DND-41 (cell line): ENCODE measurements around the gene RYR2.

Experiments
- ATAC-seq: fragments of 200-7000 bp; cut with Tn5 transposase; 3 replicates; pipeline ENCODE4 v1.9.1; 2021; ENCODE audit warnings: low read depth; ENCODE audit not compliant: insufficient read depth
- DNase-seq: peaks from one replicate; pipeline ENCODE4 v3.0.0-alpha.2; 2020
- H2AFZ ChIP-seq: 2 replicates; pipeline ENCODE4 v1.6.0; 2012; ENCODE audit warnings: low read depth, low read length
- H3K27ac ChIP-seq: 2 replicates; pipeline ENCODE4 v1.5.1; 2012; ENCODE audit warnings: low read length, inconsistent platforms
- H3K27me3 ChIP-seq: fragments of 200-600 bp; sonication (generic); 2 replicates; pipeline ENCODE4 v1.6.0; 2012; ENCODE audit warnings: low read length, mild to moderate bottlenecking, inconsistent platforms; ENCODE audit not compliant: insufficient read depth, poor library complexity
- H3K36me3 ChIP-seq: 2 replicates; pipeline ENCODE4 v1.5.1; 2012; ENCODE audit warnings: low read length, inconsistent platforms; ENCODE audit not compliant: insufficient read depth
- H3K4me1 ChIP-seq: 2 replicates; pipeline ENCODE4 v1.5.1; 2012; ENCODE audit warnings: mild to moderate bottlenecking, low read length; ENCODE audit not compliant: insufficient read depth
- H3K4me2 ChIP-seq: 2 replicates; pipeline ENCODE4 v1.6.0; 2012; ENCODE audit warnings: mild to moderate bottlenecking, moderate library complexity, low read length, inconsistent platforms; ENCODE audit not compliant: insufficient read depth
- H3K4me3 ChIP-seq, 2 experiments: fragments of 200-600 bp in 1 of 2; shearing (Covaris generic) in 1 of 2; 2 replicates each; pipeline ENCODE4 v1.5.1; 2012 to 2016; ENCODE audit warnings: inconsistent platforms in 2 of 2, low read length in 2 of 2, mild to moderate bottlenecking in 2 of 2, low read depth in 1 of 2, moderate library complexity in 1 of 2
- H3K79me2 ChIP-seq: 2 replicates; pipeline ENCODE4 v1.6.0; 2012; ENCODE audit warnings: low read length, inconsistent platforms; ENCODE audit not compliant: insufficient read depth
- H3K9ac ChIP-seq: 2 replicates; pipeline ENCODE4 v1.6.0; 2012; ENCODE audit warnings: low read depth, mild to moderate bottlenecking, inconsistent platforms, low read length, moderate library complexity
- H3K9me3 ChIP-seq: 2 replicates; pipeline ENCODE4 v1.5.1; 2012; ENCODE audit warnings: low read length, moderate library complexity, mild to moderate bottlenecking, inconsistent platforms; ENCODE audit not compliant: insufficient read depth, severe bottlenecking
- H4K20me1 ChIP-seq: 2 replicates; pipeline ENCODE4 v1.6.0; 2012; ENCODE audit warnings: low read length; ENCODE audit not compliant: insufficient read depth
- EZH2 ChIP-seq: IDR thresholded peaks from 3 replicates; pipeline ENCODE4 v1.6.1; 2012; ENCODE audit warnings: borderline replicate concordance, low read depth, mild to moderate bottlenecking, moderate library complexity, low read length, inconsistent platforms; ENCODE audit not compliant: severe bottlenecking
- TF ChIP-seq, protein P1 (sequence below): IDR thresholded peaks from 2 replicates; pipeline ENCODE4 v1.5.1; 2012; ENCODE audit warnings: borderline replicate concordance, low read length, moderate library complexity, mild to moderate bottlenecking; ENCODE audit not compliant: poor library complexity, severe bottlenecking; ENCODE audit errors: extremely low read depth

RYR2 gene

DNA sequence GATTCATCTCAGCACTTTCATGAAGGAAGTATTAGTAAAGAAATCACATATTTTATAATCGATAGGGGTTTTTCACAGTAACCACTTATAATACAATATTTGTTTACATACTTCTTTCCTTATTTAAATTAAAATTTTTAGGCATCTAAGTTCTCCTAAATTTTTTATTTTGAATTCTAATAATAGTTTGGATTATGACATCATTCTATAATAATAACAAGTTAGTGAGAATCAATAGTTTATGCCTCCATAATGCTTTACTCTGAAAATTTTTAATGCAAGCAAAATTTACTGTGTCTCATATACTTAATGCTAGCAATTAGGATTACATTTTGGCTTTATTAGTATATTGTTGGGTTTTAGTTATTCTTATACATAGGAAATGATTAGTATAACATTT, 596.6 kb downstream of the RYR2 start:
- Histone ChIP-seq H3K9me3 (no peaks in the 10 kb centered on the region), H3K4me2 (no peak overlapping the region), H3K4me1 (no peaks in the 10 kb centered on the region), H3K27ac (no peak overlapping the region), H3K36me3 (no peaks in the 10 kb centered on the region), H3K79me2 (no peaks in the 10 kb centered on the region), H4K20me1 (no peaks in the 10 kb centered on the region), H3K27me3 (no peaks in the 10 kb centered on the region), H2AFZ (no peak overlapping the region), H3K9ac (no peak overlapping the region), H3K4me3 (no peak overlapping the region)
- ATAC-seq (no peak), DNase-seq (no peak)
- TF ChIP-seq EZH2 = no peak
- TF ChIP-seq, protein P1, sequence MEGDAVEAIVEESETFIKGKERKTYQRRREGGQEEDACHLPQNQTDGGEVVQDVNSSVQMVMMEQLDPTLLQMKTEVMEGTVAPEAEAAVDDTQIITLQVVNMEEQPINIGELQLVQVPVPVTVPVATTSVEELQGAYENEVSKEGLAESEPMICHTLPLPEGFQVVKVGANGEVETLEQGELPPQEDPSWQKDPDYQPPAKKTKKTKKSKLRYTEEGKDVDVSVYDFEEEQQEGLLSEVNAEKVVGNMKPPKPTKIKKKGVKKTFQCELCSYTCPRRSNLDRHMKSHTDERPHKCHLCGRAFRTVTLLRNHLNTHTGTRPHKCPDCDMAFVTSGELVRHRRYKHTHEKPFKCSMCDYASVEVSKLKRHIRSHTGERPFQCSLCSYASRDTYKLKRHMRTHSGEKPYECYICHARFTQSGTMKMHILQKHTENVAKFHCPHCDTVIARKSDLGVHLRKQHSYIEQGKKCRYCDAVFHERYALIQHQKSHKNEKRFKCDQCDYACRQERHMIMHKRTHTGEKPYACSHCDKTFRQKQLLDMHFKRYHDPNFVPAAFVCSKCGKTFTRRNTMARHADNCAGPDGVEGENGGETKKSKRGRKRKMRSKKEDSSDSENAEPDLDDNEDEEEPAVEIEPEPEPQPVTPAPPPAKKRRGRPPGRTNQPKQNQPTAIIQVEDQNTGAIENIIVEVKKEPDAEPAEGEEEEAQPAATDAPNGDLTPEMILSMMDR = no peak

DNA sequence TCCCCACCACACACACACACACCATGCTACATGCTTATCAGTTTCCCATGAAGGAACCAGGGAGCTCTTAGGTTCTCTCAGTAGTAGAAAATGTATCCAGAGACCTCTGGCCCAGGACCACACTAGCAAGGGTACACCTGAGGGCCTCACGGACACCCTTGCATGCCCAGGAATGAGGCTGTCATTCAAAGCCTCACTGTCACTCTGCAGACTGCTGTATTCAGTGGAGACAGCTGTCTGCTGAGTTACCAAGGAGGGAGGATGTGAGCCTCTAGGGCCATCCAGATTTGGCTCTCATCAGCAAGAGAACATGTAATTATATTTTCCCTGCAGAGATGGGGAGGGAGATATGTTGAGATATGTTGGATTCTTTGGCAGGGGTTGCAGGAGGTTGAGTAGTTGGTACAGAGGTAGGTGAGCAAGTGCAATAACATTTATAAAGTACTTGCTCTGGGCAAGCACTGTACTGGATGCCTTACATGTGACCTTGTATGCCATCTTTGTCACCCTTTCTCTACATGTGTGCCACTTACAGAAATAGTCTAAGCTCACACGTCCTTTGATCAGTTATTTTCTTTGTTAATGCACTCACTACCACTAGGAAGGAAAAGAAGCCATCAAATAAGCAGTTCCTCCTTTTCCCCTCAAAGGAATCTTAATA, 598.2 kb downstream of the RYR2 start:
- no peaks in the 10 kb centered on the region for H3K9me3 ChIP-seq
- no peak overlapping the region for H3K9ac ChIP-seq
- H3K79me2 ChIP-seq = no peaks in the 10 kb centered on the region
- H2AFZ ChIP-seq = no peak overlapping the region
- no peaks in the 10 kb centered on the region for H4K20me1 ChIP-seq
- no peak overlapping the region for H3K4me3 ChIP-seq
- H3K4me1 ChIP-seq = no peaks in the 10 kb centered on the region
- no peaks in the 10 kb centered on the region for H3K27me3 ChIP-seq
- TF ChIP-seq EZH2 = no peak
- TF ChIP-seq, protein P1 = no peak
- no peak overlapping the region for H3K27ac ChIP-seq
- no peaks in the 10 kb centered on the region for H3K36me3 ChIP-seq
- DNase-seq (no peak), ATAC-seq (no peak)
- no peak overlapping the region for H3K4me2 ChIP-seq

DNA sequence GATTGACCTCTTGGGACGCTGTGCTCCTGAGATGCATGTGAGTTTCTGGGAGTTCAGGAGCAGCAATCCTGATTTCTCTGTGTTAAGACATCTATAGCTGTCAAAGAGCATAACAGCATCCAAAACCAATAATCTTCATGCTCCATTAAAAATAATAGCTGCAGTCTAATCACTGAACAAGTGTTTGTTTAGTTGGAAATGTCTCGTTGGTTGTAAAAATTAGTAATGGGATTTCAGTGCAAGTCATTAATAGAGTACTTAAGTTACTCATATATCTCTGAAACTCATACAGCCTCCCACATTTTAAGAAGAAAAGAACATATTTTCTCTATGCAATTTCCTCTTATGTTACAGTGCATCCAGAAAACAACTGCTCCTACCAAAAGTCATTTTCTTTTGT, 599.0 kb downstream of the RYR2 start:
- no peak overlapping the region for H3K27ac ChIP-seq
- TF ChIP-seq, protein P1 = no peak
- TF ChIP-seq EZH2 = no peak
- no peaks in the 10 kb centered on the region for H4K20me1 ChIP-seq
- no peaks in the 10 kb centered on the region for H3K36me3 ChIP-seq
- H3K79me2 ChIP-seq = no peaks in the 10 kb centered on the region
- no peak for DNase-seq
- H3K4me1 ChIP-seq = no peaks in the 10 kb centered on the region
- H3K9ac ChIP-seq = no peak overlapping the region
- no peaks in the 10 kb centered on the region for H3K27me3 ChIP-seq
- no peaks in the 10 kb centered on the region for H3K9me3 ChIP-seq
- no peak for ATAC-seq
- no peak overlapping the region for H2AFZ ChIP-seq
- H3K4me2 ChIP-seq = no peak overlapping the region
- no peak overlapping the region for H3K4me3 ChIP-seq

DNA sequence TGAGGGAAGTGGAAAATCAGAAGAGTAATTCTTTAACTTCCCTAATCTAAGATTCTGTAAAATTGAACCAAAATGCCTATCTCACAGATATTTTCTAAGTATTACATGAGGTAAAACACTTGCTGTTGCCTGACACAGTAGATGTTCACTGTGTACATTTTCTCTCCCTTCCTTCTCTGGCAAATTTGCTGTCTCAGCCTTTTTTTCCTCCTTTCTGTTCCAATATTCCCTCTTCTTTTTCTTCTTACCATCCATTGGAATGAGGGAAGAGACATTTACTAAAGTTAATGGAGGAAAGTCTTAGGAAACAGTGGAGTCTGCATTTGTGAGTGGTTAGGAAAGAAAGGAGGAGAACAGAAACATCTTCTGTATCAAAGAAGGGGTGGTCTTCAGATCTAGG, 608.8 kb downstream of the RYR2 start:
- Histone ChIP-seq H3K9me3 (no peaks in the 10 kb centered on the region), H3K79me2 (no peaks in the 10 kb centered on the region), H3K9ac (no peak overlapping the region), H3K27ac (no peak overlapping the region), H3K4me3 (no peak overlapping the region), H3K4me2 (no peak overlapping the region), H3K36me3 (no peaks in the 10 kb centered on the region), H3K27me3 (no peaks in the 10 kb centered on the region), H4K20me1 (no peaks in the 10 kb centered on the region), H2AFZ (no peak overlapping the region), H3K4me1 (no peaks in the 10 kb centered on the region)
- TF ChIP-seq, protein P1 = no peak
- no peak for TF ChIP-seq EZH2
- DNase-seq (no peak), ATAC-seq (no peak)
